ENCODE results near the gene DUXB.

DNA sequence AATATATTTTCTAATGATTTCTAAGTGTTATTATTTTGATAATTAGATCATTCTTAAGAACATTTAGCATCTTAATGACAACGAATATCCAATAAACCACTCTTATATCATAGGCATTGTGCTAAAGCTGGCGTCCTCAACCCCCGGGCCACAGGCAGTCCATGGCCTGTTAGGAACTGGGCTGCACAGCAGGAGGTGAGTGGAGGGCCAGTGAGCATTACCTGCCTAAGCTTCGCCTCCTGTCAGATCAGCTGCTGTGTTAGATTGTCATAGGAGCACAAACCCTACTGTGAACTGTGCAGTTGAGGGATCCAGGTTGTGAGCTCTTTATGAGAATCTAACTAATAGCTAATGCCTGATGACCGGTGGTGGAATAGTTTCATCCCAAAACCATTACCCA, 3.7 kb downstream of the DUXB start:
- TF ChIP-seq SP1 (IDR thresholded peaks at IDR 0.05): no peak
- TF ChIP-seq CTCF (IDR thresholded peaks at IDR 0.05; ENCODE audit: low read depth, low read length, missing input control): no peak
- no peak for TF ChIP-seq RAD21 (IDR thresholded peaks at IDR 0.05)
- TF ChIP-seq MAX (IDR thresholded peaks at IDR 0.05): no peak
- TF ChIP-seq TAF1 (conservative IDR thresholded peaks at IDR 0.05): no peak
- TF ChIP-seq, protein P1, sequence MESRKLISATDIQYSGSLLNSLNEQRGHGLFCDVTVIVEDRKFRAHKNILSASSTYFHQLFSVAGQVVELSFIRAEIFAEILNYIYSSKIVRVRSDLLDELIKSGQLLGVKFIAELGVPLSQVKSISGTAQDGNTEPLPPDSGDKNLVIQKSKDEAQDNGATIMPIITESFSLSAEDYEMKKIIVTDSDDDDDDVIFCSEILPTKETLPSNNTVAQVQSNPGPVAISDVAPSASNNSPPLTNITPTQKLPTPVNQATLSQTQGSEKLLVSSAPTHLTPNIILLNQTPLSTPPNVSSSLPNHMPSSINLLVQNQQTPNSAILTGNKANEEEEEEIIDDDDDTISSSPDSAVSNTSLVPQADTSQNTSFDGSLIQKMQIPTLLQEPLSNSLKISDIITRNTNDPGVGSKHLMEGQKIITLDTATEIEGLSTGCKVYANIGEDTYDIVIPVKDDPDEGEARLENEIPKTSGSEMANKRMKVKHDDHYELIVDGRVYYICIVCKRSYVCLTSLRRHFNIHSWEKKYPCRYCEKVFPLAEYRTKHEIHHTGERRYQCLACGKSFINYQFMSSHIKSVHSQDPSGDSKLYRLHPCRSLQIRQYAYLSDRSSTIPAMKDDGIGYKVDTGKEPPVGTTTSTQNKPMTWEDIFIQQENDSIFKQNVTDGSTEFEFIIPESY (IDR thresholded peaks at IDR 0.05): no peak
- no peak for TF ChIP-seq EGR1 (IDR thresholded peaks at IDR 0.05; ENCODE audit: low read depth in 2 of 2)
- TF ChIP-seq YY1 (IDR thresholded peaks at IDR 0.05): no peak
- TF ChIP-seq, protein P2, sequence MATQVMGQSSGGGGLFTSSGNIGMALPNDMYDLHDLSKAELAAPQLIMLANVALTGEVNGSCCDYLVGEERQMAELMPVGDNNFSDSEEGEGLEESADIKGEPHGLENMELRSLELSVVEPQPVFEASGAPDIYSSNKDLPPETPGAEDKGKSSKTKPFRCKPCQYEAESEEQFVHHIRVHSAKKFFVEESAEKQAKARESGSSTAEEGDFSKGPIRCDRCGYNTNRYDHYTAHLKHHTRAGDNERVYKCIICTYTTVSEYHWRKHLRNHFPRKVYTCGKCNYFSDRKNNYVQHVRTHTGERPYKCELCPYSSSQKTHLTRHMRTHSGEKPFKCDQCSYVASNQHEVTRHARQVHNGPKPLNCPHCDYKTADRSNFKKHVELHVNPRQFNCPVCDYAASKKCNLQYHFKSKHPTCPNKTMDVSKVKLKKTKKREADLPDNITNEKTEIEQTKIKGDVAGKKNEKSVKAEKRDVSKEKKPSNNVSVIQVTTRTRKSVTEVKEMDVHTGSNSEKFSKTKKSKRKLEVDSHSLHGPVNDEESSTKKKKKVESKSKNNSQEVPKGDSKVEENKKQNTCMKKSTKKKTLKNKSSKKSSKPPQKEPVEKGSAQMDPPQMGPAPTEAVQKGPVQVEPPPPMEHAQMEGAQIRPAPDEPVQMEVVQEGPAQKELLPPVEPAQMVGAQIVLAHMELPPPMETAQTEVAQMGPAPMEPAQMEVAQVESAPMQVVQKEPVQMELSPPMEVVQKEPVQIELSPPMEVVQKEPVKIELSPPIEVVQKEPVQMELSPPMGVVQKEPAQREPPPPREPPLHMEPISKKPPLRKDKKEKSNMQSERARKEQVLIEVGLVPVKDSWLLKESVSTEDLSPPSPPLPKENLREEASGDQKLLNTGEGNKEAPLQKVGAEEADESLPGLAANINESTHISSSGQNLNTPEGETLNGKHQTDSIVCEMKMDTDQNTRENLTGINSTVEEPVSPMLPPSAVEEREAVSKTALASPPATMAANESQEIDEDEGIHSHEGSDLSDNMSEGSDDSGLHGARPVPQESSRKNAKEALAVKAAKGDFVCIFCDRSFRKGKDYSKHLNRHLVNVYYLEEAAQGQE (IDR thresholded peaks at IDR 0.05): no peak
- no peak for TF ChIP-seq JUND (IDR thresholded peaks at IDR 0.05)

Data from liver (tissue), 3 donors.